ENCODE results near the gene DIABLO.
"Not testable (repeated sequence)": the region's sequence is repeated elsewhere in the genome, so short reads cannot be mapped to it uniquely, and the experiment has no call there.

Gene DIABLO

GRCh38 chr12:122208073-122208820 is 17.6 kb downstream of the DIABLO start:
- DNase-seq: no peak

- DNase-seq: no peak
Observed at GRCh38 chr12:122207391-122207790, 18.5 kb downstream of the DIABLO start.

- DNase-seq: no peak
Observed at GRCh38 chr12:122206976-122207375, 18.9 kb downstream of the DIABLO start.

- DNase-seq: no peak
Observed at GRCh38 chr12:122206111-122206881, 19.6 kb downstream of the DIABLO start.

GRCh38 chr12:122205053-122205925 is 20.6 kb downstream of the DIABLO start:
- DNase-seq: no peak

GRCh38 chr12:122204167-122205052 is 21.4 kb downstream of the DIABLO start:
- peak; percentile 34 for DNase-seq

GRCh38 chr12:122203301-122204166 is 22.3 kb downstream of the DIABLO start, which contains the start of gene B3GNT4:
Gene B3GNT4, plus strand, starts transcription at chr12:122203709. Its CDS starts 910 bp downstream, at chr12:122204619.
- DNase-seq: peak; percentile 72

- DNase-seq: not testable (repeated sequence)
Observed at GRCh38 chr12:122202811-122203210, 23.0 kb downstream of the DIABLO start.

- DNase-seq: no peak
Observed at GRCh38 chr12:122202017-122202416, 23.8 kb downstream of the DIABLO start.

GRCh38 chr12:122201381-122201780 is 24.5 kb downstream of the DIABLO start:
- DNase-seq: no peak

GRCh38 chr12:122200541-122201175 is 25.2 kb downstream of the DIABLO start:
- no peak for DNase-seq

- no peak for DNase-seq
Observed at GRCh38 chr12:122199484-122200355, 26.1 kb downstream of the DIABLO start.

GRCh38 chr12:122197612-122197966 is 28.3 kb downstream of the DIABLO start:
- no peak for DNase-seq

- no peak for DNase-seq
Observed at GRCh38 chr12:122195405-122195804, 30.4 kb downstream of the DIABLO start.

GRCh38 chr12:122194804-122195203 is 31.0 kb downstream of the DIABLO start:
- DNase-seq: no peak

GRCh38 chr12:122192441-122192840 is 33.4 kb downstream of the DIABLO start:
- no peak for DNase-seq

- DNase-seq: peak; percentile 68
Observed at GRCh38 chr12:122190842-122191668, 34.8 kb downstream of the DIABLO start.

GRCh38 chr12:122189626-122190475 is 36.0 kb downstream of the DIABLO start:
- DNase-seq: no peak

All from stimulated activated CD4-positive, alpha-beta T cell treated with anti-CD3 and anti-CD28 coated beads, Interleukin-4, amount 100 ng/mL, for 1 hour (primary cell).